Activated CD4-positive, alpha-beta T cell treated with anti-CD3 and anti-CD28 coated beads for 48 hours (primary cell): ENCODE data around the gene AEBP1.
A peak's percentile ranks its signal among the peaks of the same experiment; 100 is the strongest.

Experiments used
- DNase-seq: peaks from one replicate; pipeline ENCODE4 v3.0.0-alpha.2; 2020

Gene AEBP1

DNA sequence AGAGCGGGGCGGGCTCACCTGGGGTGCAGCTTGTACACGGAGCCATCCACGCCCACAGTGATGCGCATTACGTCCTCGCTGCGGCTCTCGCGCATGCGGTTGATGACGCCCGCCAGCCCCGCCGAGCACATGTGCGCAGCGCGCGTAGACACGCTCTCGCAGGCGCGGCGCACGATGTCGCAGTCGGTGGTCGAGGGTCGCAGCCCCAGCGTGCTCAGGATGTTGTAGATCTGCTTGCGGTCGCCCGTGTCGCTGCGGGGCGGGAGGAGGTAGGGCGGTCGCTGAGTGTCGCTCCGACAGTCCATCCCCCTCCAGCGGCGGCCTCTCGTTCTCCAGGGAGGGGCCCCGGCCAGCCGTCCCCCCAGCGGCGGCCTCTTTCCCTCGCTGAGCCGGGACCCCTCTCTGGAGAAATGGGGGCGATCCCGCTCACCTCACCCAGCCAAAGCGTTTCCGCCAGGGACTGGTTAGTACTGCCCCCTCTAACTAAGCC is 41.4 kb downstream of the AEBP1 start:
- peak; percentile 76 for DNase-seq

DNA sequence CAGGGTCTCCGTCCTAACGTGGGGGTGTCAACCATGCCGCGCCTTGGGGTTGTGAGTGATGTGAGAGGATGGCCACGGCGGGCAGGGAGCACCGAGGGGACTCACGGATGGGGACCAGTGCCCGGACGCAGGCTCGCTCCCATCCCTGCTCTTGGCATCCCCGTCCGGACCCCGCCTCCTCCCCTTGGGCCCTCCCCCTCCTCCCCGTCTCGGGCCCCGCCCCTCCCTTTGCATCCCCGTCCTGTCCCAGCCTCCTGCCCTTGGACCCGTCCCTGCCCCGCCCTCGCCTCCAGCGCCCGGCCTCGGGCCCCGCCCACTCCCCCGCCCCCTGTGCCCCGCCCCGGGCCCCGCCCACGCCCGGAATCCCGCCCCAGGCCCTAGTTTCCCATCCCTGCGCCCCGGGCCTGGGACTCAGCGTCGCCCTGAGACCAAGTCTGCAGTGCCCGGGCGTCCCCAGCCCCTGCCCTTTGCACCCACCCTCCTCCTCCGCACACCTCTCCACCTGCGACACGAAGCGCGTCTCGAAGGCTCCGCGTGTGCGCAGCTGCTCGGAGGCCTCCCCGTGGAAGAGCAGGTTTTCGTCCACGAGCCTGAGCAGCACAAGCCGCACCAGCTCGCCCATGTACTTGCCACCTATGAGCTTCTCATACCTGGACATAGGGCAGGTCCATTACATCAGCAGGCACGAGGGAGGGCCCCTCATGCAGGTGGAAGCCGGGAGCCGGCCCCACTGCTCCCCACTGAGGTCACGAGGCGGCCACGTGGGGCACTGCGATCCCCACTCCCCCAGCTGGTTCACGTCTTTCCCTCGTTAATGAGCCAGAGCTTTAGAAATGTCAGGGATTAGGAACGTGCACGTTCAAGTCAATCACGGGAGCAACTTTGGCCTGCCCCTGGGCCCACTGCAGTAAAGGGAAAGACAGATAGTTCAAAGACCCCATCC is 42.1 kb downstream of the AEBP1 start:
- peak; percentile 74 for DNase-seq

DNA sequence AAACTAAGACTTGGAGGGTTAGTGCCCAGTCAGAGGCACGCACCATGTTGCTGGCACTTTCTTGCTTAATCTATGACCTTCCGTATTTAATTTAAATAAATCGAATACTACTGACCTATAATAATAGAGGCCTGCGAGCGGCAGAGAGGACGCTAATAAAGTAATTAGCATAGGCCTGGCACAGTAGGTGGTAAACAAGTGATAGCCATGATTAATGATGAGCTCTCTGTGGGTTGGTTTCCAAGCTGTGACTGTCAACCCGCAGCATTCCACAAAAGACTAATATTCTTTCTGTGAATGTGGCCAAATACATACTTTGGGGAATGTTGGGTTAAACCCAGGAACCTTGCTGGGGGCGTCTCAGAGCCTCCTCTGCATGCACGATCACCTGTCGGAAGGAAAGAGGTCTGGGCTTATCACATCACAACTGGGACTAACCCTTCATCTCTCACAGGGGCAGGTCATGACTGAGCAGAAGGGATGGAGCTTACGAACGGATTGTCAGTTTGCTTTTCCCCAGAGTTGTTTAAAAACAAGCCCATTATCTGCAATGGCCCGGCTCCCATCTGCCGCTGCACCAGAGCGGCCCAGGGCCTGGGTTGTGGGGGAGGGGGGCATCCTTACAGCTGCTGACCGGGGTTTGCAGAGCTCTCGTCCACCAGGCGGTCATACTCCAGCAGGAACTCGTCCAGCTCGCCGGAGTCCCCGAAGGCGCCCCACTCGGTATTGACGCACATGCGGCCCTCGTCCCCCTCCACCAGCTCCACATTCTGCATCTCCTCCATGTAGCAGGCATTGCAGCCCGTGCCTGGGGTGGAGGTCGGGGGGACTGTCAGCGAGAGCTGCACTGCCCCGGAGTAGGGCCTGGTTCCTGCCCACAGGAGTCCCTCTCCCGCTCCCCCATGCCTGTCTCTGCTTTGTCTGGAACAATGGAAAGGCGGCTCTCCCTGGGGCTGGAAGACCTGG is 43.2 kb downstream of the AEBP1 start:
- DNase-seq = no peak

DNA sequence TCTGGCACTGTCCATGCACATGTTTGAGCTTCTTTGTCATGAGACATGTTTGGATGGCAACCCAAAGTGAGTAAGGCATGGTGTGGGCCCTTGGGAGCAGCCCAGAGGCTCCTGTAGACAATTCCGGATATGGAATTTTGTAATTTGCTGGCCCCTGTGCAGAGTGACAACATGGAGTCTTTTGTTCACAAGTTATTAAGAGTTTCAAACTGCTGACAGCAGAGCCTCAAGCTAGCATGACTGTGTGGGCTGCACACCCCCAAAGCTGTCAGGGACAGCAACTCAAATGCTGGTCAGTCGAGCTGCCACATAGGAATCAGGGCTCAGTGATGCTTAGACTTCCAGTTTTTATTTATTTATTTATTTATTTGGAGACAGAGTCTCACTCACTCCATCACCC is 44.0 kb downstream of the AEBP1 start:
- no peak for DNase-seq

DNA sequence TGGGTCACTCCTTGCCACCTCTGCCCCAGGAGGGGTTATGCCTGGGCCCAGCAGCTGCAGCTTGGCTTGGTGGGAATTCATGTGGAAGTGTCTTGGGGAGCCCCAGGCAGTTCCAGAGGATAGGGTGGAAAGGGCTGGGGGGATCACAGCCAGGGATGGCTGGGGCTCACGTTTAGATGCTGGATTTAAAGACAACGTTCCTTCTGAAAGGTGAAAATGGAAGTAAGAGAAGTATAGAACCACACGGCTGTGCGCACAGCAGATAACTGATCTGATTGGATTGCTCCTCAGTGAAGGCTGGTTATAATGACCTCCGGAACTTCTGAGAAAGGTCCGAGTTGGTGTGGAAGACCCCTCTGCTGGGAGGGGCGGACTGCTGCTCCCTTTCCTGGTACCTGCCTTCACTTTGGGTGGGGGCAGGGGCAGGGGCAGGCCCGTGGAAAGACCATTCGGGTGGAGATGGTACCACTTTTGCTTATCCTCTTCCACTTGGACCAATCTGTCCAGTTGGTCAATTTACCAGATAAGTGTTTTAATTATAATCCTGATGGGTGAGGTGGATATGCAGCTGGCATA is 44.9 kb downstream of the AEBP1 start:
- DNase-seq = no peak

DNA sequence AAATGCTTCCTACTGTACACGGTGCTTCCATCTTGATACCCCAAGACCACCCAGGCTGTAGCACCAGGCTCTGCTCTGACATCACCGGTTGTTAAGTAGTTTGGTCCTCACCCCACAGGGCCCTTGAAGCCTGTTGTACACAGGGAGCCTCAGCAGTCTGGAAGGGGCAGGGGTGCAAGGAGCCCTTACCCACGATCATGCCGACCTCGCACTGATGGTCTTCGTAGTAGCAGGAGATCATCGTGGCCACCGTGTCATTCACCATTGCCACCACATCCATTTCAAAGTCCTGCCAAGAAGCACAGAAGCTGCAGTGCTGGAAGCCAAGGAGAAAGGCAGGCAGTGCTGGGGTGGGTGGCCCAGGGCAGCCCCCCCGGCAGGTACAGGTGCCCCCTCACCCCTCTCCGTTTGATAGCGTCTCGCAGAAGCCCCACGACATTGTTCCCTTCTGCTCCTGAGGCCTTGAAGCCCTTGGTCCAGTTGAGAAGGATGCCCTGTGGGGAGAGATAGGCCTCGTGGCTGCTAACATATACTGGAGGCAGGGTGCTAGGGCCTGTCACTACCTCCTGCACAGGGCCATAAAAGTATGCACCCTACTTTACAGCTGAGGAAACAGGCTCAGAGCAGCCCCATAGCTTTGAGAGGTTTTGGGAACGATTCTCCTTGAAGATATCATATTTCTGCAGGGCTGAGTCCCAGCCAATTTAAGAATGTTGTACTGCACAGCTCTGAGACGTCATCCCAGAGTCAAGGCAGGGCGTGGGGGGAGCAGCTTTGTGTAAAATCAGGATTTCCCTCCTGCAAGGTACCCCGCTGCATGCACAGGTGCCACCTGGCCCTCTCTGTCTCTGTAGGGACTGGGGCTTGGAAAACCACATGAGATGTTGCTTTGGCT is 45.7 kb downstream of the AEBP1 start:
- no peak for DNase-seq

DNA sequence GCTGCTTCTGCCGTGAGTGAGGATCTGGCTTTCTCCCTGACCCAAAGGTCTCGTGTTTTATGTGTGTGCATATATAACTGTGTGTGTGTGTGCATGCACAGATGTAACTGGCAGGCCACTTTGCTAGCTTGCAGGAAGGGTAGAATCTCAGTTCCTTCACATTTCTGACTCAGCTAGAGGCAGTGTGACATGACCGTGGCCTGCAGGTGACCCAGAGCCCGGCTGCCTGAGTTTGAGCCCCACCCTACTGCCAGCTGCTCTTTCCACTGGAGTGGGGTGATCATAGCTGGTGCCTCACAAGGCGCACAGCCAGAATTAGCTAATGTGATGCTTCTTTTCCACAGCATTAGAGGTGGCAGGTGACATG is 46.3 kb downstream of the AEBP1 start:
- DNase-seq = no peak

DNA sequence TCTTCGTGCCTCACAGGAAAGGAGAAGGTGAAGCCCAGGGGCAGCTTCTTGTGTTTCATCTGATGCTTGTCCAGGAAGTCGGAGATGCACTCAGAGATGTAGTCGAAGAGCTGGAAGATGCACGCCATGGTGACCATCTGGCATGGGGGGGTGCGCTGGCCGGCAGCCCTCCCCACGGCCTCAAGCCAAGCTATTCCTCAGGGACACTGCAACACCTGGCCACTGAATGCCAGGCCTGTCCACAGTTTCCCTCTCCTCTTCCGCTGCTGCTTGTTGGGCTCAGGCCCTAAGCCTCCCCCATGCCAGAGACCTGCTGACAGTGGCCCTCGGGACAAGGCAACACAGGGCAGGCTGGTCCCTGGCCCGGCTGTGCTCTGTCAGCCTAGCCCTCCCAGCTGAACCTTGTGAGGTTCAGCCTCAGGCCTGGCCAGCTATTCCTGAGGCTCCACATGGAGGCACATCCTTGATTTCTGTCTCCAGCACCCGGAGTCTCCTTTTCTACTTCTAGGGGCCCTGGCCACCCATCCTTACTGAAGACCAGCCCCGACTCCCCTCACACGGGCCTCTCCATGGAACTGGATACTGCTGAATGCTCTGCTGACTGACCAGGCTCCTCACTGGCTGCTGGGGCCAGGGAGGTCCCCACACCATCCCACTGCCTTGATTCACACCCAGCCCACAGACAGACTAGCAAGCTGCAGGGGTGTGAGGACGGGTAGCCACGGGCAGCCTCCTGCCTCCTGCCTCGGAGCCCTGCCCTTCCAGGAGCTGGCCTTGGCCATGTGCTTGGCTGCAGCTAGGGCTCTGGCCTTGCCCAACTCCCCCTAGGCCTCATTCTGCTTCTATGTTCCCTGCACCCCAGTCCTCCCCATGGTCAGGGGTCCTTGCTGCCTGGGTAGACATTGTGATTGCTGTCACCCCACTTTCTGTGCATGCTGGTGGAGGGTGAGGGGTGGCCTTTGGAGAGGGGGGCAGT is 47.1 kb downstream of the AEBP1 start:
- DNase-seq = no peak

DNA sequence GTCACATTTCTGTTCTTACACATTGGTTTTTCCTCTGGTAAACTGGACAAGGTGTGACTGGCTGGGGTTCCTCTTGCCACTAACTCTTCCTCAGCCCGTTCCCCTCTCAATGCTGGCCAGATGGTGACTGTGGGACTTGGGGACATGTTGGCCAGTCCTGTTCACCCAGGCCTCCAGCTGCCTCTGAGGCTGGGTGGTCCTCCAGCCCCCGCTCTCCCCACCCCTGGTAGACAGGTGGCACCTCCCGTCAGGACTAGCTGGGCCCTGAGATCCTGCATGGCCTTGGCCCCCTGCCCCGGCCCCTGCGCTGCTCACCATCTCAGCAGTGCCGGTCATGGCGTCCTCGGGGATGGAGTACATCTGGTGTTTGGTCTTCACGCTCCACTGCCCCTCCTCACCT is 47.8 kb downstream of the AEBP1 start:
- DNase-seq = no peak

DNA sequence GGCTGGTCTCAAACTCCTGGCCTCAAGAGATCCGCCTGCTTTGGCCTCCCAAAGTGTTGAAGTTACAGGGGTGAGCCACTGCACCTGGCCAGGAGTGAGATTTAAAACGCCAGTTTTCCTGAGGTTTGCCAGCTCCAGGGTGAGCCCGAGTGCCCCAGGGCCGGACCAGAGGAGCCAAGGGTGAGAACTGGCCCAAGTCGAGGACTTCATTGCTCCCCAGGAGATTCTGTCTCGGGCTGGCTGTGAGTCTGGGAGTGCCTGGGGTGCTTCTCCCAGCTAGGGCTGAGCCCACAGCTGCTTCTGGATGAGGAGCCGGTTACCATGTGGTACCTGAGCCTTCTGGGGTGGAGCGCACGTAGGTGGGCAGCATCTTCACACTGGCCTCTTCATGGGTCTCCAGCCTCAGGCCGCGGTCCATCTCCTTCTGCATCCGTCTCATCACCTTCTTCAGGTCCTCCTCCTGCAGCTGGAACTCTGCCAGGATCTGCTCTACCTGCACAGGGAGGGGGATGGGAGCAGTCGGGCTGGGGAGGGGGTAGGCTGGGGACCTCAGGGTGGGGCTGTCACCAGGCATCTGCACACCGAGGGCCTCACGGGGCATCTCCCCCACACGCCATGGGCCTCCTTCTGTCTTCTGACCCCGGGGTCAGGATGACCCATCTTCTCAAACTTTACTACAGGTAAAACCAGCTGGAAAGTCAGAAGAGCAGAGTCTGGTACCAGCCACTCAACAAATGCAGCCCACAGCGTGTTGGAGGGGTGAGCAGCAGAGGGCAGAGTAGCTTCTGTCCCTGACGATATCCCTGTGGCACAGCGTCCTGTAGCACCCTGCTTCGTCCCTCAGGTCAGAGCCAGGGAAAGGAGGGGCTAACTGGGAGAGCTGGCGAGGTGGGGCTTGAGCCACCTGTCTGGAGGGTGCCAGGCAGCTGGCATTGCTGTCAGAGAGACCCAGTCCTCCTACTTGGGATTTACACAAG is 49.1 kb downstream of the AEBP1 start:
- DNase-seq = no peak

DNA sequence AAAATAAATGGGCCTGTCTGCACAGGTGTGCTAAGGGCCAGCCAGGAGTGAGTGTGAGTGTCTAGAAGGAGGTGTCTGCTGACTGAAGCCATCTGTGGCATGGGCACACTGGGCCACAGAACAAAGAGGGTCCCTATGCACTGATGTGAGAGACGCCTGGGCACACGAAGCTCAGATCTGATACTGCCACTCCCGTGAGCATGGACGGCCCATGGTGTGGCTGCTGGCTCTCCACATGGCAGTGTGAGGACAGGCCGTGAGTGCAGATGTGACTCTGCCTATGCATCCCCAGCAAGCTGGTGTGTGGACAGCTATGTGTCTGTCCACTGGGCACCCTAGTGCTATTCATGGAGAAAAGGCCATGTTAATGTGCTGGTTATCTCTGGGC is 49.8 kb downstream of the AEBP1 start:
- DNase-seq = no peak

DNA sequence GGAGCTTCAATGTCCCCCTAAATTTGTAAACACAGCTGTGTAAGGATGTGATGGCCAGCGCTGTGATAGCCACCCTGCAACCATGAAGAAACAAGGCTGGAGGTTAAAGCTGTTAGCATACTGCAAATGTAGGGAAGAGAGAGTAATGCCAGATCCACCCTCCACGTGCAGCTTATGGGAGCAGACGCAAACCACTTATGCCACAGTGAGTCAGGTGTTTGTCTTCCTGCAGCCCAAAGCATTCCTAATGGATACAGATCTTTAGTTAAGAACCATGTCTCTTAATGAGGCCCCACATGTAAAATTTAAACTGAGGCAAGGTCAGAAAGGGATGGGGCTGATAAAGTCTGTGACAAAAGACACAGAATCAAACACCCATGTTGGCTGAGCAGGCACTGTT is 50.6 kb downstream of the AEBP1 start:
- DNase-seq = no peak

DNA sequence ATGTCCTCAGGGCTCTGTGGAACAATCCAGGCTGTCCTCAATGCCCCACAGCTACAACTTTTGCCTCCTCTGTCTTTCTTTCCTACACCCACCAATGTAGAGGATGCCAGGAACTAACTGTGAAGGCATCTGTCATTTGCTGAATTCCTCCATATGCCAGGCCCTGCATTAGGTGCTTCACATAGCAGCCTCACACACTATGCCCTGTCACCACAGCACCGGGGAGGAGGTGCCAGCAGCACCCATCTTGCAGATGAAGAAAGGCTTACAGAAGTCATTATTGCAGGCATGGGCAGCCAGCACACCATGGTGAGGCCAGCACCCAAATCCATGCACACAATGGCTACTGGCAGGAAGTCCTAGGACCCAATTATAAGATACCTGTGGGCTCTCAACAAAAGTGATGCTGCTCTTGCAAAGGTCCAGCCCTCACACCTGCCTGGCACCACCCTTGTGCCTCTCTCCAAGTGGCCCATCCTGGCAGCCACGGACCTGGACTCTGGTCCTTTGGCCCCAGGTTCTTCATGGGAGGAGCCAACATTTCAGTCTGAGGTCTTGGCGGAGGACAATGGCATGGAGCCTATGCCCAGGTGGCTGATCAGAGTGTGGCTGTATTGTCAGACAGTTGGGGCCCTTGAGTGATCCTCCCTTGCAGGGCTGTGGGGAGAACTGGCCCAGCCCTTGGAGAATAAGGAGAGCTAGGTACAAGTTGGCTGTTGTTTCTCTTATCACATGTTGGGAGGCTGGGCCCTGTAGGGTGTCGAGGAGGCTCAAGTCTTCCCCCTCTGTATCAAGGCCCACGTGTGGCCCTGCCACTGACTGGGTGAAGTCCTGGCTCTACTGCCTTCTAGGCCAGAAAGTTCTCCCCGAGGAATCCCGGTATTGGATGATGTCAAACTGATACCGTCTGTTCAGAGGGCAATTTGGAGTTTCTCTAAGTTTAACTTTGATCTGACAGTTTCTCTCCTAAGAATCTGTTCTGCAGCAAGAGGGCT is 51.3 kb downstream of the AEBP1 start:
- DNase-seq = no peak

DNA sequence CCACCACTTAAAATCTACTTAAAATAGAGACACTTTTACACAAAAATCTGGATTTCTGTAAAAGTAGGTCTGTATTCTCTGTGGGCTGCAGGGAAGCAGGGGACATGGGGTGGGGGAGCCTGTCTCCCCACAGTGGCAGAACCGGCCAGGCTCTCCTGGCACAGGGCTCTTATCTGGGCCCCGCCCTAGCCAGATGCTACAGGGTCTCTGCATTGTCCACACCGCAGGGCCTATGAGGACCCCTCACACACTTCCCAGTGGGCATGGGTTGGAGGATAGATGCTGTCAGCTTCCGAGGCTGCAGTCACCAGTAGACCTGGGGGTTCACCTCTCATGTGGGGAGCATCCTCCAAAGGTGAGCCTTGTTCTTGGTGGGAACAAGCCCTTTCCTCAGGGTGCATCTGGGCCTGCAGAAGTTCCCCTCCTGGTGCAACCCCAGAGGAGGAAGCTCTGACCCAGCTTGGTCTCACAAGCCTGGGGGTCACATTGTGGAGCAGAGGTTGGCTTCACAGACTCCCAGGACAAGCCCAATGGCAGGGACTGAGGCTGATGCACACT is 52.4 kb downstream of the AEBP1 start:
- DNase-seq = no peak

DNA sequence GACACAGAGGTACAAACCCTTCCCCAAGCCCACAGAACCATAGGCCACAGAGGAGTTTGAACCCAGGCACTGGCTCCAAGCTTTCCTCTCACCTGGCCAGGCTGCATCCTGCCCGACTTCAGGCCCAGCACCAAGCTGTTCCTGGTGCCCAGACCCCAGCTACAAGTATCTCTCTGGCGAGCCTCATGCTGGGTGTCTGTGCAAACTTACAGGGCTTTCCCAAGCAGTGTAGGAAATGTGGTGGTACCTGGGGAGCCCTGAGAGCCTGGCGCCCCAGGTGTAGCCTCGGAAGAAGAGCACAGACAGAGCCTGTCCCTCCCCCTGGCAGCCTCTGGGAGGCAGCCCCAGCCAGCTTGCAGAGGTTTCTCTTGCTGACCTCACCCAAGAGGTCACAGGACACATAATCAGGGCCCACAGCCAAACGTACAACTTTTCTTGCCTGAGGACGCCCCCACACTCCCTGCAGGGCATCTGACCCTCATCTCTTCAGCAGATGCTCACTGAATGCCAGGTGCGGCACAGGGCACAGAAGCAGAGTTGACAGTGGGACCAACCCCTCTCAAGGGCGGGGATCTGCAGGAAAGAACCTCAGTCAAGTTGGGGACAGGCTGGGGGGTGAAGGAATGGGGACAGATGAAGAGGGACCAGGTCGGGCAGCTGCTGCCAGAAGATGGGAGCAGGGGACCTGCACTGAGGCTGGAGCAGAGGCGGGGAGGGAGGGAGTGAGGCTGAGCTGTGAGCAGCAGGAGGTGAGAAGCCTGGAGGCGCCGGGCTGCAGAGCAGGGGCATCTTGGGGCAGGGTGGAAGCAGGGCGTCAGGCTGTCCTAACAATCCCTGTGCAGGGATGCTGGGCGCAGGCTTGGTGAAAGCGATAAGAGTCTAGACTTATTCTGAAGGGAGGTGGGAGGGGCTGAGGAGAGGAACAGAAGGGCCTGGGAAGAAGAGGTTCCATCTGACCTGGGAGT is 53.3 kb downstream of the AEBP1 start:
- DNase-seq = no peak

DNA sequence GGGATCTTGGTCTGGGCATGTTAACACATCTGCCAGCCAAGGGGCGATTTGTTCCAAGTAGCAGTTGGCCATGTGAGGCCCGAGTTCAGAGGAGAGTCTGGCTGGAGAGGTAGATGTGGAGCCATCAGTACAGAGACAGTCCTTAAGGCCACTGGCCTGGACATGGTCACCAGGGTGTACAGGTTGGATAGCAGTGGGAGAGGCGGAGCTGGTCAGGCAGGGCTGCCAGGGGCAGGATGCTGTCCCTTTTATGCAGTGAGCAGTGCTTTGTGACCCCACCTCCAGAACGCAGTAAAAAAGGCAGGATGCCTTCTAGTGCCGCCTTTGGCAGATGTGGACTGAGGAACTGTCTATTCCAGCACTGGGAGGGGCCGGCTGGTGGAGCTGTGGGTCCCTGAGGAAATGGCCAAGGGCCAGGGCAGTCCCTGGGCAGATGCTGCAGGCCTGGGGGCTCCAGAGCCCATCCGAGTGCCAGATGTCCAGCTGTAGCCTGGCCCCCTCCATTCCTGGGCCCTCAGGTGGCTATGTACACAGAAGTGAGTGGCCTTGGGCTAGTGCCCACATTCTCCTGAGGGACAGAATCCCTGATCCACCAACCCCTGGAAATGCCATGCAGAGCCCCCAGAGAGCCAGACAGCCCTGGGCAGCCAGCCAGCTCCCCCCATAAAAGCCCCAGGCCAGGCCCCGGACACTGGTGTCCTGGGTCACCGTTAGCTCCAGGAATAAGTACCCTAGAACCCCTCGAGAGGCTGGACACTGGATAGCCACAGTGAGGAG is 54.1 kb downstream of the AEBP1 start:
- no peak for DNase-seq
